HG03045 (cell line): Measurements from ENCODE around the gene DENND1B.

Experiments used
- ATAC-seq: cut with Tn5 transposase; IDR thresholded peaks from one replicate; pipeline ENCODE4 v1.9.1; 2021; ENCODE audit warnings: mild to moderate bottlenecking, moderate library complexity; ENCODE audit not compliant: unreplicated experiment

DENND1B gene

GRCh38 chr1:197686702-197687355, 88.5 kb downstream of the DENND1B start:
- no peak for ATAC-seq

- no peak for ATAC-seq
These were observed 89.0 kb downstream of the DENND1B start for GRCh38 chr1:197686231-197686630.

- no peak for ATAC-seq
These were observed 89.5 kb downstream of the DENND1B start for GRCh38 chr1:197685785-197686184.

- ATAC-seq = no peak
These were observed 91.3 kb downstream of the DENND1B start for GRCh38 chr1:197683895-197684553.

- no peak for ATAC-seq
These were observed 92.0 kb downstream of the DENND1B start for GRCh38 chr1:197683280-197683679.

GRCh38 chr1:197680311-197680710, 95.0 kb downstream of the DENND1B start:
- no peak for ATAC-seq

- no peak for ATAC-seq
These were observed 97.5 kb downstream of the DENND1B start for GRCh38 chr1:197677752-197678295.

- no peak for ATAC-seq
These were observed 98.0 kb downstream of the DENND1B start for GRCh38 chr1:197677313-197677712.

GRCh38 chr1:197675583-197676208, 99.6 kb downstream of the DENND1B start:
- ATAC-seq = no peak

- no peak for ATAC-seq
These were observed 101.0 kb downstream of the DENND1B start for GRCh38 chr1:197674286-197674685.

- ATAC-seq = no peak
These were observed 102.0 kb downstream of the DENND1B start for GRCh38 chr1:197673292-197673691.

- ATAC-seq = no peak
These were observed 102.9 kb downstream of the DENND1B start for GRCh38 chr1:197672347-197672746.

- ATAC-seq = no peak
These were observed 103.4 kb downstream of the DENND1B start for GRCh38 chr1:197671920-197672319.

GRCh38 chr1:197671140-197671539, 104.1 kb downstream of the DENND1B start:
- ATAC-seq = no peak

- no peak for ATAC-seq
These were observed 108.5 kb downstream of the DENND1B start for GRCh38 chr1:197666769-197667285.

GRCh38 chr1:197664391-197664790, 110.9 kb downstream of the DENND1B start:
- ATAC-seq = no peak

- ATAC-seq = no peak
These were observed 111.9 kb downstream of the DENND1B start for GRCh38 chr1:197663162-197663953.

- no peak for ATAC-seq
These were observed 114.9 kb downstream of the DENND1B start for GRCh38 chr1:197660389-197660788.

GRCh38 chr1:197659171-197659570, 116.1 kb downstream of the DENND1B start:
- no peak for ATAC-seq

- no peak for ATAC-seq
These were observed 126.1 kb downstream of the DENND1B start for GRCh38 chr1:197649188-197649587.

GRCh38 chr1:197638316-197638715, 137.0 kb downstream of the DENND1B start:
- no peak for ATAC-seq
